Tibial nerve (tissue), 4 donors: ENCODE measurements around the gene TPD52L1.

ENCODE experiments used
- CTCF ChIP-seq, 5 experiments: fragments of 200-600 bp in 3 of 5; fragments of 450-650 bp in 2 of 5; sonication (generic) in 3 of 5; IDR thresholded peaks; one replicate each; pipeline ENCODE4 v1.5.1; 2016 to 2019; ENCODE audit warnings: antibody characterized with exemption in 5 of 5, mild to moderate bottlenecking in 3 of 5, moderate library complexity in 2 of 5
- EP300 ChIP-seq, 2 donors: sonication (generic); formaldehyde crosslinking; IDR thresholded peaks; one replicate each; pipeline ENCODE4 v1.6.1; 2017; ENCODE audit warnings: antibody characterized with exemption in 2 of 2, mild to moderate bottlenecking in 1 of 2
- POLR2A ChIP-seq, 2 donors: fragments of 450-650 bp; IDR thresholded peaks; one replicate each; pipeline ENCODE4 v1.6.1; 2017; ENCODE audit warnings: antibody characterized with exemption in 2 of 2, mild to moderate bottlenecking in 2 of 2, moderate library complexity in 2 of 2

- no peak for TF ChIP-seq EP300 (IDR thresholded peaks at IDR 0.05)
- TF ChIP-seq CTCF (IDR thresholded peaks at IDR 0.05) = no peak
- no peak for TF ChIP-seq POLR2A (IDR thresholded peaks at IDR 0.05)
Measured at GRCh38 chr6:125257351-125257750, 103.8 kb downstream of the TPD52L1 start.
